HG03565 (cell line): ENCODE results near the gene EHD3.

Source experiments
- ATAC-seq: cut with Tn5 transposase; IDR thresholded peaks from one replicate; pipeline ENCODE4 v1.9.1; 2021; ENCODE audit warnings: mild to moderate bottlenecking, moderate library complexity; ENCODE audit not compliant: unreplicated experiment

The EHD3 gene

DNA sequence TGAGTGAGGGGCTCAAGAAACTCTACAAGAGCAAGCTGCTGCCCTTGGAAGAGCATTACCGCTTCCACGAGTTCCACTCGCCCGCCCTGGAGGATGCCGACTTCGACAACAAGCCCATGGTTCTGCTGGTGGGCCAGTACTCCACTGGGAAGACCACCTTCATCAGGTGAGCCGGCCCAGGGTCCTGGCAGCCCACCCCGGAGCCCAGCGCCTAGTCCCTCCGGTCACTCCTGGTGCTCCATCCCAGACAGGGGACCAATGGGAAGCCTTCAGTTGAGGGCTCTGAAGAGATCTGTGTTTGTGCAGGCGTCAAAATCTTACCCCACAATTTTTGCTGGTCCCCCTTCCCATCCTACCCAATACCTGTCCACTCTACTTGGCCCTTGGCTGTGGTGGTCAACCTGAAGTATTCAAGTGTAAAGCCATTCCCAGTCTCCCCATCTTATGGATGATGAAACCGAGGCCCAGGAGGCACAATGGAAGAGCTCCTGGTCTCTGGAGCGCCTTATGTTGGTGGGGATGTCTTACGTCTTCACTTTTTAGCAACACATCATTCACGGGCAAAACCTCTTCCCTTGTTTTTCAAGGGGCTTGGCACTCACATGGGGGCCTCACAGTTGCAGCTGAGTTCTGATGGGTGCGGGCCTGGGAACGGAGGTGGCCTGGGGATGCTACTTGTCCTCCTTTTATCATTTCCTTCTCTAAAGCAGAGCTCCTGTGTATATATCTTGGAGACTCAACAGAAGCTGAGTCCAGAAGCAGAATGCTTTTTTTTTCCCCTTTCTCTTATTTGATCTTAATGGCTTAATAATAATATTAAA is 941 bp downstream of the EHD3 start:
- no peak for ATAC-seq

- ATAC-seq, result no peak
Measured at GRCh38 chr2:31235504-31235902, 1.6 kb downstream of the EHD3 start.

DNA sequence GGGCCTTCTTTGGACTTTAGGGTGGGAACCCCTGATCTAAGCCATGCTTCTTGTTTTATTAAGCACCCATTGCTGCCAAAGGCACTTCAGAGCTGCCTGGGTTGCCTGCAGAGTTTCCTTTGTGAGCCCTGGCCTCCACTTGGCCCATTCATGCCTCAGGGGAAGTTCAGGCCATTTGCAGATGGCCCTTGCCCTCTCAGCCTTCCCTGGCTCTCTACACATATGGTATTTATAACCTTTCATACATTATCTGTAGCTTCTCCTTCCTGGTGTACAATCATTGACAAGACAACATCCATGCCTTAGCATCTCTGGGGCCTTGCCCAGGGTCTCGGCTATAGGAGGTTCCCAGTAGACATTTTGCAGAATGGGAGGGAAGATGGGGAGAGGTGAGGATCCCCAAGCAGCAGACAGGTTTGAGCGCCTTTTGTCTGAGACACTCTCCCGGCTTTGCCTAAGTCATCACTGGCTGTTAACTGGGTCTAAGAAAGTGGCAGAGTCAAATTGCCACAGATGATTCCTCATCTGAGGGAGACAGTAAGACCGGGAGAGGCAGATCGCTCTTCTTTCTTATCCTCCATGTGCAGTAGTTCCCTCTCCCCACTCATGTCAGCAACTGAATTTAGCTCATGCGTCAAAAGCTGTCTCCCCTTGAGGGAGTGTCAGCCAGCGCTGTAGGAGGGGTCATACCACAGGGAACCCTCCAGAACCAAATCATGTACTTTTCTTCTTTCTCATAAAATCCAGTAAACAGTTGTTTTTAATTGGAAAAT is 2.7 kb downstream of the EHD3 start:
- ATAC-seq, result no peak

- ATAC-seq, result no peak
Measured at GRCh38 chr2:31237348-31238017, 3.5 kb downstream of the EHD3 start.

DNA sequence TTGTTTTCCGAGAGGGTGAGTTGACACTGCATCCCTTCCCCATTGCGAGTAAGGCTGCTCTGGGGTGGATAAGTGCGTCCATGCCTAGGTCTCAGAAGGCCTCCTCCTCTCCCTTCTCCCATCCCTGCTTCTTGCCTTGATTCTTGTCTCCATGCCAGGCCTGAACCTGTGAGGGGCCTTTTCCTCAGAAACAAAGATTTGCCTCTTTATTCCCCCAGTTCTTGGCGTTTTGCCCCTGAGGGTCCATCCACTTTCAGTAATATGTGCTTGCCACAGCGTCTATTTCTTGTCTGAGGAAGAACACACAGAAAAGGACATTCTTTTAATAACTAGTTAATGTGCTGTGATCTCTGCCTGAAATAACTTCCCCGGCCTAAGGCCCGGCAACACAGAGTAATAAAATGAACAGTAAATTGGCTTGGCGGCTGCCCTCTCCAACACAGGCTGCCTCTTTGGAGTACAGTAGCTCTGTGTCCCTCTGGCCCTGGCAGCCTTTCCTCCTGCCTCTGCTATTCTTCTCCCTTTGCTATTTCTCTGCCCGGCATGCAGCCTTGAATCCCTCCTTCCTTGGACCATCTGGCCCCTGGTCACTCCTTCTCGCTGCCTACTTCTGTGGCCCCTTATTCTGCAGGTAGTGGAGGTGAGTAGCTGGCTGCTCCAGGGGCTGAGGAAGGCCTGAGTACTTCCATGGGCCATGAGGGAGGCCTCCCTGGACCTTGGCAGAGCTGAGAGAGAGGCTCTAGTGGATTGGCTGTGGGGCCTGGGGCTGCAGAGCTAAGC is 4.4 kb downstream of the EHD3 start:
- no peak for ATAC-seq

DNA sequence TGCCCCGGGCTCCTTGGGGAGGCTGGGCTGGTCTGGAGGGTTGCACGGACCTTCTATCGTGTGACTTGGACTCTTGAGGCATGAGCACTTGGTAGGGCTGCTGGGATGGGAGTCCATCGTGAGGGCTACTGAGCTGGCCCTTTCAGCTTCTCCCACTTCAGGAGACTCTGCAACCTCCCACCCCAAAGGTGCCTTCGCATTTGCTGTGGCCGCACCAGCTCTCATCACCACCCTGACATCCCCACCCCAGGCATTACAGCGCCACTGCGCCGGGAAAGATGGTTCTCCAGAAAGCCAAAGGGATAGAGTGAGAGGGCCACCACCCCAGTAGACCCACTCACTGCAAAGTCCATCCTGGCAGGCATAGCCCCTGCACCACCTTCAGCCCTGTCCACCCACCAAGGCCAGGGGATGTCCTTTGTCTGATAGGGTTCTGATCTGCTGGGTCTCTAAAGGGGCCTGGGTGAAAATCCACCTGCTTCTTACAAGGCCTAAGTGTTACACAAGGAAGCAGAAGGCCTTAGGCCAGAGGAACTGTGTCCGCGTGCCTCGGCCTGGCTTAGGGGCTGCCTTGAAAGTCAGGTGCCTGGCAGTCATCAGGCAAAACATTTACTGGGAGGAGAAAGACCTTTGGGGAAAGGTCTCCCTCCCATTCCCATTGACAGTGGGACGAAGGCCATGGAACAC is 5.1 kb downstream of the EHD3 start:
- ATAC-seq, result no peak

DNA sequence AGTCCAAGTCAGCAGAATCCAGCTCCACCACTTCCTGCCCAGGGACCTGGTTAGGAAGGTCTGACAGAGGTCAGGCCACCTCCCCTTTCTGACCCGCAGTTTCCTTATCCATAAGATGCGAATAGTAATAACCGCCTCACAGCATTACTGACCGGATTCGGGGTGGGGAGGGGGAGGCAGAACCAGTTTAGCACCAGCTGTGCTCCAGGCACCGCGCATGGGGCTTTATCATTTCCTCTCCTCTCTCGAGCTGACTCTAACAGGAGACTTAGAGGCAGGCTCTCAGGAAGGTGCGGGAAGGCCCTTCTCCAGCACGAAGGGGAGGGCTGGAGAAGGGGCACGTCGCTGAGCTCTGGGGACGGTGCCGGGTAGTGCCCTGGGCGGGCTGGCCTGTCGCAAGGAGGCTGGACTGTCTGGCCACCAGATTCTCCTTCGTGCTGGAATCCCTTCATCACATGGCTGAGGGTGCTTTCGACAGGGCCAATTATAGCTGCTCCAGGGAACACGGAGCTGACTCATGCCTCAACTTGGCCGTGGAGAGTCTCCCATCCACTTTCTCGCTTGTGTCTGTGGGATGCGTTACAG is 5.7 kb downstream of the EHD3 start:
- no peak for ATAC-seq

DNA sequence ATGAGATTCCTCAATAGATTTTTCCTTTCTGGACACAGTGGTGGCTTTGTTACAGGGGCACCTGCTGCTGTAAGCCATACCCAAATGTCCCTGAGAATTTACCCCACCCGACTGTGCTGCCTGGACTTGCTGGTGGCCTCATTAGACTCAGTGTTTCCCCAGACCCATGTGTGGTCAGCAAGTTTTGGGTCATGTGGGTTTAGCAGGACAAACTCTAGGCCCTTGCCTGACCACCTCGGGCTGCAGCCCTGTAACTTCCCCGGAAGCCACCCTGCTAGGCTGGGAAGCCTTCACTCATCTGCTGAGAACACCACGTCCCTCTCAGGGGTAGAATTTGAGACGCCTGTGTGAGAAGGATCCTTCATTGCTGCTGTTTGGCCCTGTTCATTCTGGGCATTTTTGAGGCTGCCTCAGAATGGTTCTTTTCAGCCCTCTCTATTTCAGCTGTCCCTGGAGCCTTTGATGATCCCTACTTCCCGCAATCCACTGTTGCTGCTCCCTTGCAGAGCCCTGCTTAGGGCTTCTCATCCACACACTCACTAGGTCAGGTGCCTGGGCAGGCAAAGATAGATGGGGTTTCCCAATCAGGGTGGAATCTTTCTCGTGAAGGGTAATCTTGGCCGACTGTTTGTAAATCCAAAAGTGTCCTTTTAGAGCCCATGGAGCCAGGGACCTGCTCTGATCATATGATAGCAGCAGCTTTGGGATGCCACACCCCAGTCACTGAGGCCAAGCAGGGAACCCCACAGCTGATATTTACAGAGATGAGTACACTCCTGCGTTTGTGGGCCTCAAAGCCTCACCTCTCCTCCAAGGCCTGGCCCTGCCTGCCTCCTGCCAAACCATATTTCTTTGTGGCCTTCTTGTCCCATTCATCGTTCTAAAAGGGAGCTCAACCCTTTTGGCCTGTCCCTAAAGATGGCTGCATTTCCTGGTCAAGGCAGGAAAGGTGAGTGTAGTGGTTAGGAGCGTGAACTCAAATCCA is 6.7 kb downstream of the EHD3 start:
- no peak for ATAC-seq

- ATAC-seq, result no peak
Measured at GRCh38 chr2:31241625-31242270, 7.8 kb downstream of the EHD3 start.

DNA sequence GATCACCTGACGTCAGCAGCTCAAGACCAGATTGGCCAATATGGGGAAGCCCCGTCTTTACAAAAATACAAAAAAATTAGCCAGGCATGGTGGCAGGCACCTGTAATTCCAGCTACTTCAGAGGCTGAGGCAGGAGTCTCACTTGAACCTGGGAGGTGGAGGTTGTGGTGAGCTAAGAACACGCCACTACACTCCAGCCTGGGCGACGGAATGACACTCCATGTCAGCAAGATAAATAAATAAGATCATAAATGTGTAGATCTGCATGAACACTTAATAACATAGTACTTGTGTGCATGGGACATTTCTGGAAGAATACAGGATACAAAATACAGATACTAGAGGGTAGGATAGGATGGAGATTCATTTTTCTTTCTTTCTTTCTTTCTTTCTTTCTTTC is 9.1 kb downstream of the EHD3 start:
- ATAC-seq, result no peak

GRCh38 chr2:31244101-31244500 is 10.1 kb downstream of the EHD3 start:
- ATAC-seq, result no peak

- ATAC-seq, result no peak
Measured at GRCh38 chr2:31246184-31246852, 12.4 kb downstream of the EHD3 start.

DNA sequence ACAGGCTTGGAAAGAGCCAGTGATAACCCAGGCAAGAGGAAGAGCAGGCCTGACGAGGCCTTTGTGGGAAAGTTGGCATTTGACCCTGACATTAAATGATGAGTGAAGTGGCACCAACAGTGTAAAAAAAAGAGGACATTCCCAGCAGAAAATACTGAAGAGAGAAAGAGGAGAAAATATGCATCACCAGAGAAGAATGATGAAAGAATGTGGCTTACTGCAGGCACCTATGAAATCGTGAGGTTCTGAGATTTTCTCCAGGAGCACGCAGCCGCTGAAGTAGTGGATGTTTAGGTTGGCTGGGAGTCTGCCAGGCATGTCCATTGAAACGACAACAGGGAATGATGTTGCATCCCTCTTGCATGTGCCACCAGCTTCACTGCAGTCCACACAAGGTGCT is 13.8 kb downstream of the EHD3 start:
- ATAC-seq, result no peak

GRCh38 chr2:31248139-31248538 is 14.2 kb downstream of the EHD3 start:
- ATAC-seq, result no peak

GRCh38 chr2:31249009-31249690 is 15.2 kb downstream of the EHD3 start:
- no peak for ATAC-seq

GRCh38 chr2:31251018-31251417 is 17.1 kb downstream of the EHD3 start:
- ATAC-seq, result no peak

- ATAC-seq, result no peak
Measured at GRCh38 chr2:31251851-31252250, 17.9 kb downstream of the EHD3 start.
